H9 (cell line): Measurements from ENCODE around the gene SLC39A12. TPM values are rescaled to one million over a fixed set of nuclear protein-coding genes. Genes with fewer than 3 reads are reported as not detected.

ENCODE experiments used
- DNase-seq: peaks from one replicate; pipeline ENCODE4 v3.0.0-alpha.2; 2017
- H2AFZ ChIP-seq: one replicate; pipeline ENCODE4 v1.6.1; 2013; ENCODE audit warnings: mild to moderate bottlenecking, low read length, control low read depth, moderate library complexity
- H2AK5ac ChIP-seq: 2 replicates; pipeline ENCODE4 v1.6.1; 2013; ENCODE audit warnings: low read length, control low read depth, mixed read lengths; ENCODE audit not compliant: insufficient read length
- H2BK120ac ChIP-seq: one replicate; pipeline ENCODE4 v1.6.1; 2013; ENCODE audit warnings: low read depth, mild to moderate bottlenecking, low read length, control low read depth, inconsistent platforms; ENCODE audit not compliant: poor library complexity, severe bottlenecking
- H2BK12ac ChIP-seq: 2 replicates; pipeline ENCODE4 v1.6.1; 2013; ENCODE audit warnings: low read length, control low read depth, mixed read lengths, low read depth; ENCODE audit not compliant: insufficient read length
- H2BK15ac ChIP-seq: 2 replicates; pipeline ENCODE4 v1.6.1; 2013; ENCODE audit warnings: low read depth, low read length, control low read depth
- H2BK20ac ChIP-seq: one replicate; pipeline ENCODE4 v1.6.1; 2013; ENCODE audit warnings: low read depth, mild to moderate bottlenecking, low read length, control low read depth, inconsistent platforms; ENCODE audit not compliant: poor library complexity, severe bottlenecking
- H2BK5ac ChIP-seq: 2 replicates; pipeline ENCODE4 v1.6.1; 2013; ENCODE audit warnings: low read length, control low read depth, mixed read lengths; ENCODE audit not compliant: insufficient read length
- H3K14ac ChIP-seq: 2 replicates; pipeline ENCODE4 v1.6.1; 2013; ENCODE audit warnings: low read length, control low read depth; ENCODE audit not compliant: insufficient read depth
- H3K18ac ChIP-seq: 2 replicates; pipeline ENCODE4 v1.6.1; 2013; ENCODE audit warnings: low read depth, mild to moderate bottlenecking, mixed read lengths, low read length, control low read depth; ENCODE audit not compliant: insufficient read length
- H3K23ac ChIP-seq: 2 replicates; pipeline ENCODE4 v1.6.1; 2013; ENCODE audit warnings: low read length, control low read depth, mixed read lengths, low read depth; ENCODE audit not compliant: insufficient read length
- H3K23me2 ChIP-seq: 2 replicates; pipeline ENCODE4 v1.6.1; 2013; ENCODE audit warnings: low read depth, mild to moderate bottlenecking, mixed read lengths, low read length, control low read depth; ENCODE audit not compliant: insufficient read length, poor library complexity, severe bottlenecking
- H3K27ac ChIP-seq: 2 replicates; pipeline ENCODE4 v1.5.1; 2013; ENCODE audit warnings: low read length, control low read depth, mixed read lengths, low read depth; ENCODE audit not compliant: insufficient read length
- H3K27me3 ChIP-seq: 2 replicates; pipeline ENCODE4 v1.6.1; 2013; ENCODE audit warnings: low read length, control low read depth, inconsistent platforms; ENCODE audit not compliant: insufficient read depth
- H3K4ac ChIP-seq: 2 replicates; pipeline ENCODE4 v1.6.1; 2013; ENCODE audit warnings: low read depth, mild to moderate bottlenecking, control low read depth, inconsistent platforms, low read length, moderate library complexity
- H3K4me1 ChIP-seq: 2 replicates; pipeline ENCODE4 v1.6.1; 2013; ENCODE audit warnings: low read length, control low read depth, inconsistent platforms; ENCODE audit not compliant: insufficient read depth
- H3K4me2 ChIP-seq: 2 replicates; pipeline ENCODE4 v1.6.1; 2013; ENCODE audit warnings: low read length, control low read depth, mixed read lengths; ENCODE audit not compliant: insufficient read length, insufficient read depth
- H3K56ac ChIP-seq: 2 replicates; pipeline ENCODE4 v1.6.1; 2013; ENCODE audit warnings: low read depth, mild to moderate bottlenecking, mixed read lengths, low read length, control low read depth; ENCODE audit not compliant: insufficient read length
- H3K79me1 ChIP-seq: 2 replicates; pipeline ENCODE4 v1.6.1; 2013; ENCODE audit warnings: low read depth, mild to moderate bottlenecking, moderate library complexity, low read length, control low read depth, inconsistent platforms; ENCODE audit not compliant: insufficient read depth, poor library complexity, severe bottlenecking
- H3K79me2 ChIP-seq: 2 replicates; pipeline ENCODE4 v1.6.1; 2013; ENCODE audit warnings: low read length, control low read depth, inconsistent platforms; ENCODE audit not compliant: insufficient read depth
- H3K9ac ChIP-seq: 2 replicates; pipeline ENCODE4 v1.6.1; 2013; ENCODE audit warnings: low read length, control low read depth, mixed read lengths; ENCODE audit not compliant: insufficient read length; ENCODE audit errors: extremely low read depth
- H3K9me3 ChIP-seq: one replicate; pipeline ENCODE4 v1.6.1; 2013; ENCODE audit warnings: low read depth, low read length, inconsistent platforms; ENCODE audit not compliant: control insufficient read depth
- H3T11ph ChIP-seq: one replicate; pipeline ENCODE4 v1.6.1; 2013; ENCODE audit warnings: mild to moderate bottlenecking, low read length, control low read depth, inconsistent platforms
- H4K20me1 ChIP-seq: one replicate; pipeline ENCODE4 v1.6.1; 2013; ENCODE audit not compliant: control insufficient read depth, insufficient read length, insufficient read depth
- H4K5ac ChIP-seq: 2 replicates; pipeline ENCODE4 v1.6.1; 2013; ENCODE audit warnings: low read depth, mild to moderate bottlenecking, mixed read lengths, low read length, control low read depth; ENCODE audit not compliant: insufficient read length
- H4K8ac ChIP-seq: replicated peaks from 2 replicates; pipeline ENCODE4 v1.6.1; 2013; ENCODE audit warnings: low read length, control low read depth, mixed read lengths, low read depth; ENCODE audit not compliant: insufficient read length
- H4K91ac ChIP-seq: 2 replicates; pipeline ENCODE4 v1.6.1; 2013; ENCODE audit warnings: low read depth, mild to moderate bottlenecking, moderate library complexity, mixed read lengths, low read length, control low read depth; ENCODE audit not compliant: insufficient read length
- H3K27ac Mint-ChIP-seq, 3 experiments: 2 replicates in 2 of 3; 3 replicates in 1 of 3; pipeline ENCODE4 v1.8.0; 2020 to 2021; ENCODE audit warnings: mixed read lengths in 3 of 3, mild to moderate bottlenecking in 1 of 3, moderate library complexity in 1 of 3
- H3K27me3 Mint-ChIP-seq: 2 replicates; pipeline ENCODE4 v1.8.0; 2021; ENCODE audit warnings: low read depth, mild to moderate bottlenecking, moderate library complexity, mixed read lengths
- H3K36me3 Mint-ChIP-seq, 3 experiments: 2 replicates in 2 of 3; 3 replicates in 1 of 3; pipeline ENCODE4 v1.8.0; 2020 to 2021; ENCODE audit warnings: low read depth in 3 of 3, mixed read lengths in 3 of 3; ENCODE audit not compliant: insufficient read depth in 1 of 3
- H3K4me1 Mint-ChIP-seq, 2 experiments: 2 replicates each; pipeline ENCODE4 v1.8.0; 2020; ENCODE audit warnings: mixed read lengths in 2 of 2
- H3K4me3 Mint-ChIP-seq, 2 experiments: 2 replicates in 1 of 2; 3 replicates in 1 of 2; pipeline ENCODE4 v1.8.0; 2020 to 2021; ENCODE audit warnings: mild to moderate bottlenecking in 2 of 2, mixed read lengths in 2 of 2, moderate library complexity in 1 of 2
- H3K9me3 Mint-ChIP-seq, 2 experiments: 2 replicates in 1 of 2; 3 replicates in 1 of 2; pipeline ENCODE4 v1.8.0; 2020; ENCODE audit warnings: mild to moderate bottlenecking in 2 of 2, mixed read lengths in 2 of 2, moderate library complexity in 1 of 2
- CTCF ChIP-seq: fragments of 200-600 bp; sonication (generic); conservative IDR thresholded peaks from 3 replicates; pipeline ENCODE4 v1.8.0; 2021; ENCODE audit warnings: antibody characterized with exemption, mild to moderate bottlenecking
- WGBS: extraction: QIAGEN DNeasy Blood & Tissue Kit; methylation state at CpG from one replicate; pipeline ENCODE4 v1.1.7; 2013; ENCODE audit warnings: missing lambda C conversion rate, low lambda C conversion rate, mixed read lengths; ENCODE audit not compliant: insufficient read length; ENCODE audit errors: extremely low coverage; 5-methylcytosine and 5-hydroxymethylcytosine counted together
- total RNA-seq: library from RNA; stranded (reverse); gene quantifications from 2 replicates; pipeline ENCODE4 v1.2.1, GENCODE V29; 2021

Gene SLC39A12
- total RNA-seq, 1 experiment from 2014 or later = not detected

GRCh38 chr10:17910125-17910789 lies 41.5 kb upstream of the SLC39A12 start:
- no peak overlapping the region for H3K4me3 Mint-ChIP-seq
- Histone ChIP-seq H3K23me2 (no peaks in the 10 kb centered on the region), H3K56ac (no peak overlapping the region), H3T11ph (no peak overlapping the region), H3K9ac (no peak overlapping the region), H3K18ac (no peak overlapping the region), H3K27me3 (no peaks in the 10 kb centered on the region), H2BK20ac (no peak overlapping the region), H4K5ac (no peak overlapping the region), H3K4ac (no peak overlapping the region), H3K4me1 (no peaks in the 10 kb centered on the region), H2AFZ (no peak overlapping the region), H2BK12ac (no peak overlapping the region), H3K14ac (no peak overlapping the region), H4K8ac (no peak overlapping the region), H2AK5ac (no peak overlapping the region), H3K79me1 (no peaks in the 10 kb centered on the region), H3K4me2 (no peak overlapping the region), H4K20me1 (no peaks in the 10 kb centered on the region), H2BK120ac (no peak overlapping the region), H3K9me3 (no peaks in the 10 kb centered on the region), H3K79me2 (no peaks in the 10 kb centered on the region), H2BK15ac (no peak overlapping the region), H3K23ac (no peak overlapping the region), H4K91ac (no peak overlapping the region), H2BK5ac (no peak overlapping the region), H3K27ac (no peak overlapping the region)
- peaks cover 4 to 8% of the 10 kb centered on the region in 2 experiments; a peak in 4 of 5 replicates for H3K9me3 Mint-ChIP-seq
- H3K36me3 Mint-ChIP-seq = peaks cover 0 to 6% (median 0%) of the 10 kb centered on the region in 3 experiments; a peak in 3 of 7 replicates
- peaks cover 0 to 2% of the 10 kb centered on the region in 2 experiments; a peak in 1 of 4 replicates for H3K4me1 Mint-ChIP-seq
- WGBS = no CpG with 5 or more reads among the region's 12 CpGs
- no peaks in the 10 kb centered on the region for H3K27me3 Mint-ChIP-seq
- H3K27ac Mint-ChIP-seq = no peak overlapping the region
- peak; percentile 37 for DNase-seq
- peak; percentile 75 for TF ChIP-seq CTCF
